GM12891 (cell line): ENCODE results near the gene RNF213.

Experiments
- PAX5 ChIP-seq: IDR thresholded peaks from 2 replicates; pipeline ENCODE4 v1.6.1; 2011; ENCODE audit warnings: low read length, moderate library complexity, mild to moderate bottlenecking; ENCODE audit not compliant: insufficient read depth, severe bottlenecking
- POLR2A ChIP-seq: IDR thresholded peaks from 2 replicates; pipeline ENCODE4 v1.6.1; 2011; ENCODE audit warnings: low read depth, low read length, control low read depth
- POLR2AphosphoS5 ChIP-seq: IDR thresholded peaks from 2 replicates; pipeline ENCODE4 v1.6.1; 2011; ENCODE audit warnings: low read depth, low read length, control low read depth
- POU2F2 ChIP-seq: IDR thresholded peaks from 2 replicates; pipeline ENCODE4 v1.6.1; 2011; ENCODE audit warnings: low read depth, mild to moderate bottlenecking, control low read depth, low read length, moderate library complexity
- SPI1 ChIP-seq: IDR thresholded peaks from 2 replicates; pipeline ENCODE4 v1.6.1; 2011; ENCODE audit warnings: low read depth, low read length, control low read depth
- TAF1 ChIP-seq: IDR thresholded peaks from 2 replicates; pipeline ENCODE4 v1.6.1; 2011; ENCODE audit warnings: low read depth, low read length, control low read depth

GRCh38 chr17:80393961-80394360 is 133.3 kb downstream of the RNF213 start:
- no peak for TF ChIP-seq POLR2AphosphoS5
- no peak for TF ChIP-seq POLR2A
- no peak for TF ChIP-seq TAF1
- no peak for TF ChIP-seq POU2F2
- TF ChIP-seq PAX5 = no peak
- no peak for TF ChIP-seq SPI1
